ENCODE data around the gene GTF2F2. TPM values are rescaled to one million over a fixed set of nuclear protein-coding genes. Genes with fewer than 3 reads are reported as not detected.
"Not testable (repeated sequence)": the region's sequence is repeated elsewhere in the genome, so short reads cannot be mapped to it uniquely, and the experiment has no call there.

Gene GTF2F2
- total and polyA plus RNA-seq, 9 of the 15 experiments (the other 6 are each of a cell fraction or from before 2014, with no cell fraction given): 19.7 to 44.8 (median 32.4) TPM

DNA sequence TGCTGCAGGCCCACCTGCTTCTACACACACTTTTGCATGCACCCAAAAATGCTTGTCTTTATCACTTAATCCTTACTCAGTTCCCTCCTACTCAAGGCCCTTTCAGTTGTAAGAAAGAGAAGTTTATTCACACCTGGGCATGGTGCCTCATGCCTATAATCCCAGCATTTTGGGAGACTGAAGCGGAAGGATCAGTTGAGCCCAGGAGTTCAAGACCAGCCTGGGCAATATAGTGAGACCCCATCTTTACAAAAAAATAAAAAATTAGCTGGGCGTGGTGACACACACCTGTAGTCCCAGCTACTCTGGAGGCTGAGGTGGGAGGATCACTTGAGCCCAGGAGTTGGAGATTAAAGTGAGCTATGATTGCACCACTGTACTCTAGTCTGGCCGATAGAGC lies 178.2 kb downstream of the GTF2F2 start:
- TF ChIP-seq ZNF121 (CRISPR knock-in tag; conservative IDR thresholded peaks at IDR 0.05): peak; percentile 58
- peak; percentile 13; the same call in 2 of the 3 replicates for ATAC-seq
- WGBS (ENCODE audit: insufficient coverage, low coverage, missing lambda C conversion rate): 59% methylated on average over 3 of the region's 3 CpGs
- H2AFZ ChIP-seq (ENCODE audit: low read depth, low read length); in situ Hi-C loops (cut with MboI); H3K79me2 ChIP-seq (ENCODE audit: control insufficient read depth, insufficient read depth, low read length); BruUV-seq (replicated peaks); H3K27ac ChIP-seq (ENCODE audit: extremely low read depth, low read depth, low read length); H3K4me2 ChIP-seq (ENCODE audit: insufficient read depth, low read length); H3K27me3 ChIP-seq (ENCODE audit: control insufficient read depth in 2 of 2, insufficient read depth in 2 of 2, low read length in 2 of 2); FAIRE-seq; CTCF ChIA-PET (ENCODE audit: low intra/inter-chr PET ratio); H4K20me1 ChIP-seq (replicated peaks; ENCODE audit: control insufficient read depth, insufficient read depth, low read length); DNase-seq (ENCODE audit: extremely low read depth in 1 of 4, low spot score in 3 of 4); H3K4me3 ChIP-seq; H3K9me1 ChIP-seq (ENCODE audit: control insufficient read depth, insufficient read depth, low read length); H3K9me3 ChIP-seq (replicated peaks; ENCODE audit: control insufficient read depth, insufficient read depth, low read depth, low read length); H3K9ac ChIP-seq (ENCODE audit: insufficient read depth in 1 of 2, low read depth in 2 of 2, low read length in 2 of 2); H3K36me3 ChIP-seq (ENCODE audit: control insufficient read depth, insufficient read depth, low read length); intact Hi-C loops (cut with micrococcal nuclease): not testable (repeated sequence)
- POLR2A ChIA-PET: interaction anchor here (1.2 kb wide), 1 partner anchor 252 kb away, joined by 3 read pairs; no protein-coding TSS in a partner anchor
- H3K4me1 ChIP-seq (replicated peaks in 1 of 2; ENCODE audit: control insufficient read depth in 2 of 2, insufficient read depth in 2 of 2, low read length in 2 of 2): peaks cover 16 to 21% of the 10 kb centered on the region in 2 experiments; a peak in 4 of 5 replicates

DNA sequence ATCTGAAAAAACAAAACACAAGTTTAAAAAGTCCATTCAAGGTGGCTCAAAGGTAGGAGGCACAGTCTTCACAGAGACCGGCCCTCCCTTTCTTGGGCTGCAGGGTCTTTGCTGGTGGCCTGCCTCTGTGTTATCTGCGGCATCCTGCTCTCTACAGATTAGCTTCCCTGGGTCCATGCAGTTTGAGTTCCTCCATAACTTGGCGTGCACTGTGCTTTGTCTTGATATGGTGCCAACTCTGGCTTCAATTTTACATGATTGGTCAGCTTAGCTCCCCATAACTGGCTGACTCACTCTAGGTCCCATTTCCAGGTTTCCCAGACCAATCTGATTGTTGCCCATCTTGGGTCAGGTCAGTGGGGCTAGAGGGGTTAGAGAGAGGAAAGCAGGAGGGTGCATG lies 178.9 kb downstream of the GTF2F2 start:
- ATAC-seq (peak; percentile 66), DNase-seq (ENCODE audit: extremely low read depth in 1 of 4, low spot score in 3 of 4) (peak in 3 of 4 experiments; percentile 14 to 54 (median 35)), FAIRE-seq (no peak)
- H3K9me3 ChIP-seq (replicated peaks; ENCODE audit: control insufficient read depth, insufficient read depth, low read depth, low read length): no peaks in the 10 kb centered on the region
- H2AFZ ChIP-seq (ENCODE audit: low read depth, low read length): no peak overlapping the region
- H3K9ac ChIP-seq (ENCODE audit: insufficient read depth in 1 of 2, low read depth in 2 of 2, low read length in 2 of 2): peak overlapping the region in 1 of 2 experiments; percentile 52; a peak in 1 of 4 replicates
- TF ChIP-seq ELF1 (tag; IDR thresholded peaks at IDR 0.05) (no peak), PRMT5 (CRISPR knock-in tag; IDR thresholded peaks at IDR 0.05) (no peak), CBFA2T3 (IDR thresholded peaks at IDR 0.05) (peak; percentile 69), NFYB (IDR thresholded peaks at IDR 0.05; ENCODE audit: extremely low read depth, insufficient read length) (peak; percentile 19), CBFA2T2 (conservative IDR thresholded peaks at IDR 0.05) (peak; percentile 29; the same call in 1 of the 2 replicates), RHOXF2B (CRISPR knock-in tag; conservative IDR thresholded peaks at IDR 0.05) (no peak), DPF2 (IDR thresholded peaks at IDR 0.05) (0 out of 2 replicates have a peak, but pooled peaks have one; percentile 36), ZC3H8 (IDR thresholded peaks at IDR 0.05) (no peak), NFE2 (IDR thresholded peaks at IDR 0.05; ENCODE audit: low read depth) (peak; percentile 52), TEAD2 (tag; IDR thresholded peaks at IDR 0.05) (no peak), NFIC (IDR thresholded peaks at IDR 0.05) (peak; percentile 65), TCF3 (CRISPR knock-in tag; IDR thresholded peaks at IDR 0.05) (peak; percentile 39), TAL1 (IDR thresholded peaks at IDR 0.05) (peak; percentile 29; the same call in 1 of the 2 replicates), ARID1B (IDR thresholded peaks at IDR 0.05) (peak; percentile 54)
- TF ChIP-seq, protein P1, sequence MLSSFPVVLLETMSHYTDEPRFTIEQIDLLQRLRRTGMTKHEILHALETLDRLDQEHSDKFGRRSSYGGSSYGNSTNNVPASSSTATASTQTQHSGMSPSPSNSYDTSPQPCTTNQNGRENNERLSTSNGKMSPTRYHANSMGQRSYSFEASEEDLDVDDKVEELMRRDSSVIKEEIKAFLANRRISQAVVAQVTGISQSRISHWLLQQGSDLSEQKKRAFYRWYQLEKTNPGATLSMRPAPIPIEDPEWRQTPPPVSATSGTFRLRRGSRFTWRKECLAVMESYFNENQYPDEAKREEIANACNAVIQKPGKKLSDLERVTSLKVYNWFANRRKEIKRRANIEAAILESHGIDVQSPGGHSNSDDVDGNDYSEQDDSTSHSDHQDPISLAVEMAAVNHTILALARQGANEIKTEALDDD (IDR thresholded peaks at IDR 0.05): 0 out of 2 replicates have a peak, but pooled peaks have one; percentile 2
- TF ChIP-seq, protein P2, sequence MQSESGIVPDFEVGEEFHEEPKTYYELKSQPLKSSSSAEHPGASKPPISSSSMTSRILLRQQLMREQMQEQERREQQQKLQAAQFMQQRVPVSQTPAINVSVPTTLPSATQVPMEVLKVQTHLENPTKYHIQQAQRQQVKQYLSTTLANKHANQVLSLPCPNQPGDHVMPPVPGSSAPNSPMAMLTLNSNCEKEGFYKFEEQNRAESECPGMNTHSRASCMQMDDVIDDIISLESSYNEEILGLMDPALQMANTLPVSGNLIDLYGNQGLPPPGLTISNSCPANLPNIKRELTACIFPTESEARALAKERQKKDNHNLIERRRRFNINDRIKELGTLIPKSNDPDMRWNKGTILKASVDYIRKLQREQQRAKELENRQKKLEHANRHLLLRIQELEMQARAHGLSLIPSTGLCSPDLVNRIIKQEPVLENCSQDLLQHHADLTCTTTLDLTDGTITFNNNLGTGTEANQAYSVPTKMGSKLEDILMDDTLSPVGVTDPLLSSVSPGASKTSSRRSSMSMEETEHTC (IDR thresholded peaks at IDR 0.05): no peak
- H3K27me3 ChIP-seq (ENCODE audit: control insufficient read depth in 2 of 2, insufficient read depth in 2 of 2, low read length in 2 of 2): no peaks in the 10 kb centered on the region
- 0 out of 2 replicates have a peak, but pooled peaks cover 4% of the 10 kb centered on the region for H4K20me1 ChIP-seq (replicated peaks; ENCODE audit: control insufficient read depth, insufficient read depth, low read length)
- no peak overlapping the region for H3K4me3 ChIP-seq
- no peaks in the 10 kb centered on the region for H3K79me2 ChIP-seq (ENCODE audit: control insufficient read depth, insufficient read depth, low read length)
- H3K4me2 ChIP-seq (ENCODE audit: insufficient read depth, low read length): no peak overlapping the region
- in situ Hi-C loops (cut with MboI) (no loop called here), intact Hi-C loops (cut with micrococcal nuclease) (no loop called here)
- no peaks in the 10 kb centered on the region for H3K36me3 ChIP-seq (ENCODE audit: control insufficient read depth, insufficient read depth, low read length)
- peaks cover 2% of the 10 kb centered on the region for H3K9me1 ChIP-seq (ENCODE audit: control insufficient read depth, insufficient read depth, low read length)
- peaks cover 16 to 21% of the 10 kb centered on the region in 2 experiments; a peak in 4 of 5 replicates for H3K4me1 ChIP-seq (replicated peaks in 1 of 2; ENCODE audit: control insufficient read depth in 2 of 2, insufficient read depth in 2 of 2, low read length in 2 of 2)
- no peak overlapping the region for H3K27ac ChIP-seq (ENCODE audit: extremely low read depth, low read depth, low read length)
- POLR2A ChIA-PET: interaction anchor here (0.6 to 1.2 kb wide), 2 partner anchors 195 to 253 kb away, joined by 3 read pairs; no protein-coding TSS in a partner anchor
- WGBS (ENCODE audit: insufficient coverage, low coverage, missing lambda C conversion rate): 9% methylated on average over 3 of the region's 3 CpGs
- no TSS peak for BruUV-seq (replicated peaks)
- CTCF ChIA-PET (ENCODE audit: low intra/inter-chr PET ratio): no interaction called here
